Lung (tissue), 12 donors: Measurements from ENCODE around the gene UBA5. TPM values are rescaled to one million over a fixed set of nuclear protein-coding genes. Genes with fewer than 3 reads are reported as not detected.

ENCODE experiments used
- ATAC-seq: fragments of 200-7000 bp; cut with Tn5 transposase; one replicate; pipeline ENCODE4 v1.9.1; 2020; ENCODE audit warnings: moderate number of reproducible peaks; ENCODE audit not compliant: insufficient read depth, low FRiP score
- DNase-seq, 3 donors: peaks; one replicate each; pipeline ENCODE4 v3.0.0-alpha.2; 2013 to 2017
- H3K27ac ChIP-seq, 2 donors: one replicate each; pipeline ENCODE4 v1.5.1; 2013; ENCODE audit warnings: mild to moderate bottlenecking in 2 of 2, moderate library complexity in 2 of 2, control low read depth in 1 of 2, inconsistent platforms in 1 of 2, low read depth in 1 of 2, low read length in 1 of 2
- H3K27me3 ChIP-seq, 3 donors: one replicate each; pipeline ENCODE4 v1.5.1; 2013; ENCODE audit warnings: low read length in 2 of 3; ENCODE audit not compliant: control insufficient read depth in 3 of 3, insufficient read depth in 3 of 3
- H3K36me3 ChIP-seq, 4 donors: one replicate each; pipeline ENCODE4 v1.5.1; 2013; ENCODE audit warnings: low read length in 4 of 4, mild to moderate bottlenecking in 1 of 4, moderate library complexity in 1 of 4; ENCODE audit not compliant: control insufficient read depth in 4 of 4, insufficient read depth in 4 of 4
- H3K4me1 ChIP-seq, 5 donors: one replicate each; pipeline ENCODE4 v1.5.1; 2013; ENCODE audit warnings: low read length in 5 of 5, mild to moderate bottlenecking in 2 of 5, moderate library complexity in 1 of 5; ENCODE audit not compliant: control insufficient read depth in 5 of 5, insufficient read depth in 5 of 5
- H3K4me3 ChIP-seq: one replicate; pipeline ENCODE4 v1.5.1; 2013; ENCODE audit warnings: mild to moderate bottlenecking, control low read depth, moderate library complexity
- H3K9ac ChIP-seq, 2 donors: one replicate each; pipeline ENCODE4 v1.5.1; 2013; ENCODE audit warnings: low read length in 2 of 2, control low read depth in 1 of 2; ENCODE audit not compliant: insufficient read depth in 1 of 2
- H3K9me3 ChIP-seq, 4 donors: one replicate each; pipeline ENCODE4 v1.5.1; 2013; ENCODE audit warnings: low read length in 3 of 4, mild to moderate bottlenecking in 1 of 4, moderate library complexity in 1 of 4; ENCODE audit not compliant: control insufficient read depth in 4 of 4, insufficient read depth in 3 of 4
- CTCF ChIP-seq: IDR thresholded peaks from 2 replicates; pipeline ENCODE4 v1.5.1; 2012; ENCODE audit warnings: mild to moderate bottlenecking; ENCODE audit errors: control extremely low read depth, extremely low read depth
- WGBS, 2 donors: extraction: QIAGEN DNeasy Blood & Tissue Kit; methylation state at CpG; one replicate each; pipeline ENCODE4 v1.1.7; 2013; 5-methylcytosine and 5-hydroxymethylcytosine counted together
- polyA plus RNA-seq, 2 donors: library from polyadenylated mRNA; stranded (reverse); fragments of 200-250 nt; gene quantifications; one replicate each; pipeline ENCODE4 v1.2.1, GENCODE V29; 2013
- total RNA-seq, 2 donors: library from RNA; depleted of rRNA in 1 of 2; stranded (reverse); fragments of >200 nt in 1 of 2; gene quantifications; one replicate each; pipeline ENCODE4 v1.2.1, GENCODE V29; 2014 to 2021
- donor health status: control.
- donor health status: control.
- donor health status: Bipolar disorder and iron deficiency.
- donor health status: healthy.
- donor health status: DM: yes; HTN: yes; CAD: no.

Gene UBA5
- total and polyA plus RNA-seq, 4 donors = 22.6 to 68.2 (median 33.9) TPM

- Histone ChIP-seq H3K4me1 (no peaks in the 10 kb centered on the region), H3K27me3 (no peaks in the 10 kb centered on the region), H3K9me3 (no peaks in the 10 kb centered on the region), H3K27ac (no peak overlapping the region), H3K4me3 (no peak overlapping the region), H3K36me3 (peaks cover 3 to 16% (median 4%) of the 10 kb centered on the region in 4 donors), H3K9ac (no peak overlapping the region)
- 78 to 85% methylated on average over 1 of the region's 1 CpG for WGBS, 2 donors
- ATAC-seq (no peak), DNase-seq (no peak)
- no peak for TF ChIP-seq CTCF
These were observed 30.2 kb upstream of the UBA5 start for GRCh38 chr3:132629928-132630327.

- Histone ChIP-seq H3K9me3 (no peaks in the 10 kb centered on the region), H3K4me3 (no peak overlapping the region), H3K27me3 (no peaks in the 10 kb centered on the region), H3K4me1 (peaks cover 0 to 3% (median 0%) of the 10 kb centered on the region in 5 donors), H3K9ac (no peak overlapping the region), H3K36me3 (peaks cover 3 to 21% (median 4%) of the 10 kb centered on the region in 4 donors), H3K27ac (no peak overlapping the region)
- DNase-seq (no peak), ATAC-seq (no peak)
- 97 to 99% methylated on average over 7 of the region's 7 CpGs for WGBS, 2 donors
- no peak for TF ChIP-seq CTCF
These were observed 29.5 kb upstream of the UBA5 start for GRCh38 chr3:132630612-132631011.

- Histone ChIP-seq H3K36me3 (peaks cover 2 to 15% (median 7%) of the 10 kb centered on the region in 4 donors), H3K4me3 (no peak overlapping the region), H3K9ac (no peak overlapping the region), H3K4me1 (peaks cover 0 to 3% (median 0%) of the 10 kb centered on the region in 5 donors), H3K27ac (no peak overlapping the region), H3K9me3 (no peaks in the 10 kb centered on the region), H3K27me3 (no peaks in the 10 kb centered on the region)
- ATAC-seq (no peak), DNase-seq (no peak)
- no peak for TF ChIP-seq CTCF
These were observed 25.1 kb upstream of the UBA5 start for GRCh38 chr3:132635052-132635451.

GRCh38 chr3:132637590-132637989, 22.5 kb upstream of the UBA5 start:
- Histone ChIP-seq H3K36me3 (peaks cover 0 to 15% (median 8%) of the 10 kb centered on the region in 4 donors), H3K27ac (no peak overlapping the region), H3K4me1 (peaks cover 0 to 3% (median 0%) of the 10 kb centered on the region in 5 donors), H3K27me3 (no peaks in the 10 kb centered on the region), H3K9me3 (no peaks in the 10 kb centered on the region), H3K4me3 (no peak overlapping the region), H3K9ac (no peak overlapping the region)
- DNase-seq = no peak
- no peak for TF ChIP-seq CTCF
- WGBS, 2 donors = 39 to 77% methylated on average over 1 of the region's 1 CpG
- ATAC-seq = no peak
